AG08395 (cell line): Measurements from ENCODE around the gene TNNT2.

Source experiments
- DNase-seq: peaks from one replicate; pipeline ENCODE4 v3.0.0; 2012; ENCODE audit warnings: mixed read lengths, low spot score

The TNNT2 gene

DNA sequence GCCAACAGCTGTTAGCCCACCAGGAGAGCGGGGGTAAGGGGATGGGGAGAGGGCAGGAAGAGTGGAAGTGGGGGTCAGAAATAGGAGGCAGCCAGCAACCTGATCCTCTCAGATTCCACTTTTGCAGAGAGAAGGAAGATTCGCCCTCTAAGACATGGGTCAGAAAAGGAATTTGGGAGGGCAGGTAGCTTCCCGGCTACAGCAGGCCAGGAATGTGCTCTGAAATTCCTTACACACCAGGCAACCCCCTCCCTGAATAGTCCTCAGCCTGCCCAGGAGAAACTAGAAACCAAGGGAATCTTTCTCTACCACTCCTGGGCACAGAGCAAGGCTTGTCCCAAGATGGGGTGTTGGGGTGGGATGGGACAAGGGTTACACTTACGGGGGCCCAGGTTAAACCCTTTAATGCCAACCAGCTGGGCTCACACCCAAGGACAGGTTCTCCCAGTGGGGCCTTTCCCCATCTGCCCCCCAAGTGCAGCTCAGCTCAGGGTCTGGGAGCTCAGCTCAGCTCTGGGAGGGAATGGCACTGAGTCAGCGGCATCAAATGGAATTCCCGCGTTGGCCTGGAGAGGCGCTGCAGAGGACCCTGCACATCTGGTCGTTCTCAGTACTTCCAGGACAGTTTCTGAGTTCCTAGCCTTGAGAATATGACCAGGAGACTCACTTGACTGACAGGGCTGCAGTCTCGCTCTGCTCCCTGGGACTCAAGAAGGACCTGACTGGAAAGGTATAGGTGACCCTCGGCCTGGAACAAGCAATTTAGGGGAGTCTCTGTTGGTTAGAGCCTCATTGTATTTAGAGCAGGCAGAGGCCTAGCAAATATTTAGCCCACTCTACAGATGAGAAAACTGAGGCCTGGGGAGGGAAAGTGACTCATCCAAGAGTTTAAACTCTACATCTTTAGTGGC lies 761 bp downstream of the TNNT2 start:
- peak; percentile 62 for DNase-seq

DNA sequence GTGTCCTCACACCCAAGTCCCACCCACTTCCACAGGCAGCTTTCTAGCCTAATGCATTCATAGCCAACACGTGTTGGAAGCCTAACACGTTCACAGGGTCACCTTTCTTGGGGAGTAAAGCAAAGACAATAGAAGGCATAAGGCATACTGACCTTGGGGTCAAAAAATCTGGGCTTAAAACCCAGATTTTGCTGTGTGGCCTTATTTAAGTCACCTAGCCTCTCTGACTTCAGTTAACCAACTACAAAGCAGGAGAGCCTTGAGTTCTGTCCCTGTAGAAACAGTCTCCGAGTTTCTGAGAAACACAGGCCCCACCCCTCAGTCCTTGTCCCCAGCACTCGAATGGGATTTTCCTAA lies 1.4 kb downstream of the TNNT2 start:
- DNase-seq = no peak

DNA sequence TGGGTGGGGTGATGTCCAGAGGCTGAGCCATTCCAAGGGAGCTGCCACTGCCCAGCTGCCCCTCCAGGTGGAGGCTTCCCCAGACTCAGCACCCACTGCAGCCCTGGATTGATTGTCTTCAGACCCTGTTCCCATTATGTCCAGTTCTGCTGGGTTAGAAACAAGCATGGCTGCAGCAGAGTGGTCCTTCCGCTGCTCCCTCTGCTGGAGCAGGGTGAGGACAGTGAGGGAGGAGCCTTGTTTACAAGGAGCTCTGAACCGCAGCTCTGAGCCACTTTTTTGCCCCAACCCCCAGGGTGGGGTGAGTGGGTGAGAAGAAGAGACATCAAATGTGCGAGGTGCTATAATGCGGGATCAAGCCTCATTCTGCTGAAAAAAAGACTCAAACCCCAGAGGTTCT lies 2.3 kb downstream of the TNNT2 start:
- no peak for DNase-seq

DNA sequence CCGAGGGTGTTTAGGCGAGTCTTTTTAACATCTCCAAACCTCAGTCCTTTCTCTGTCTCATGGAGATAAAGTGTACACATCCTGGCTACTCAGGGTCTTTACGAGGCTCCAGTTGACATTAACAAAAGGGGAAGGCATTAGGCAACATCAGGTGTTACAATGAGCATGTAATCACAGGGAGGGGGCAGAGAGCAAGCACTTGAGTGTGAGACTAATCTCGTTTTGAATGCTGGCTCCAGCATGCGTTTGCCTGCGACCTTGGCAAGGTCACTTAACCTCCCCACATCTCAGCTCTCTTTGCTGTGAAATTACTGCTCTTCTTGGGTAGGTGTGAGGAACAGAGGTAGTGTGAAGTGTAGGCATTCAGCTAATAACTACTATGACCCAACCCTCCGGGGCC lies 3.1 kb downstream of the TNNT2 start:
- DNase-seq = no peak

DNA sequence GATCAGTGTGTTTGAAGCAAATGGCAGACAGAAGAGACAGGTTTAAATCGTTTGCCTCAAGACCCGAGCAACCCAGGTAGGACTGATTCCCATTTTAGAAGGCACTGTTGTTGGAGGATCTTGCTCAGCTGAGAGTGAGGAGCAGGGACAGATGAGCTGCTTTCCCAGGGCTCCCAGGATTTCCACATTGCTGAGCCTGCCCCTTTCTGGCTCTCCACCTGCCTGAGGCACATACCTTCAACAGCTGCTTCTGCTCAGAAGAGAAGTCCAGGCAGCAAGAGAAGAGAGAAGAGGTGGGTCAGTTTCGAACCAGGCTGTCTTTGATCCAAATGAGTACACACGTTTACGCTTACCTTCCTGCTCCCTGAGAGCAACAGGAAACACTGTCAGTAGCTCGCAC lies 5.7 kb downstream of the TNNT2 start:
- no peak for DNase-seq

DNA sequence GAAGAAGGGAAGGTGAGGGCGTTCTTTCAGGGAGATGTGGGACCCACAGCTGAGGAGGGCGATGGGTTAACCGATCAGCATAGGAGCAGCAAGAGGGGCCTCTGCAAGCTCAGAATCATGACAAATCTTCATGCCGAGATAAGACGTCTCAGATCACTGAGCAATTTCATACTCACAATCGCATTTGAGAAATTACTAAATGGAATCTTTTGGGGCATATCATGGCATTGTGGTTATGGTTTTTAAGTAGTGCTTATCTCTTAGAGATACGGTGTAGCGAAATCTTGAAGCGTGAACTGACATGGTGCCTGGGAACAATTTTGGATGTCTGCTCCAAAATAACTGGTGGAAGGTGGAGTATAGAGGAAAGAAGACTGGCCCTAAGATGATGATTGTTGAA lies 6.2 kb downstream of the TNNT2 start:
- no peak for DNase-seq

DNA sequence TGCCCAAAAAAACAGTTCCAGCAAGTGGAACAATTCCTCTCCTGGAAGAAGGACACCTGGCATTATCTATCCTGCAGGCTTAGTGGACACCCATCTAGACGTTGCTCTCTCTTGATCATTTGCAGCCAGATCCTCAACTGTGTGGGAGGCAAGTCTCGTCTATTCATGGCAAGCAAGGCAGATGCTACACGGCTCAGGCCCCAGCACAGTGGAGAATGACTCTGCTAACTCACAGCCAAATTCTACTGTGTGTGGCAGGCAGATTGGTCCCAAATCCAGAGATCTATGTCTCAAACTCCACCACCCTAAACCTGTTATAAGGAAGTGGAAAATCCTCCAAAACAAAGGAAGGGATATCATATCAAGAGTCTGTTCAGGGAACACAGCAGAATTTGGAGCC lies 7.0 kb downstream of the TNNT2 start:
- no peak for DNase-seq

DNA sequence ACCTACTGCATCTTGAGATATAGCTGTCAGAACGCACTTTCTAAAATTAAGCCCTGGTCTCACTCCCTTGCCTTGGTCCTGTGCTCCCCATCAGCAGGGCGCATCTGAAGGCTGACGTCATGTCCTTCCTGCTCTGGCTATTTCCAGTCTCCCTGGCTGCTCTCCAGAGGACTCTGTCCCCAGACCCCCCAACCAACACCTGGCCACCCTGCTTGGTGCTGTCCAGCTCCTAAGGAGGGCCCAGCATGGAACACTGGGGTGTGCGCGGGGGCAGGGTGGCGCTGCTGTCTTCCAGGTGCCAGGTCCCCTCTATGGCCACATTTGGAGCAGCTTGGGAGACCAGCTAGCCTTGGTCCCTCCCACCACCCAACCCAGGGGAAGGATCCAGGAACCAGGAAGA lies 8.3 kb downstream of the TNNT2 start:
- no peak for DNase-seq

DNA sequence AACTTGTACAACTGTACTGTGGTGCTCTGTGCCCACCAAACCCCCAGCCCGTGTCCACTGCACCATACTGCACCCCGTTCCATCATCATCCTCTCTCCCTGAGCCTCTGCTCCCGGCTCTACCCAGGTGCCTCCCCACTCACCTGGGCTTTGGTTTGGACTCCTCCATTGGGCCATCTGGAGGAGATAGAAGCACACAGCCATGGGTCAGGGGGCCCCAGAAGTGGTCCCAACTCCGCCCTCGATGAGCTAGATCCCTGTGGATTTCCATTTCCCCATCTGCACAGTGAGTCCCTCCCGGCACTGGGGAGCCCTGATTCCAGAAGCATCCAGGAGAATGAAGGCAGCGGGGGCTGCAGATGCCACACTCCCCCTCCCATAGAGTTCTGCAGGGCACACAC lies 10.8 kb downstream of the TNNT2 start:
- DNase-seq = no peak

DNA sequence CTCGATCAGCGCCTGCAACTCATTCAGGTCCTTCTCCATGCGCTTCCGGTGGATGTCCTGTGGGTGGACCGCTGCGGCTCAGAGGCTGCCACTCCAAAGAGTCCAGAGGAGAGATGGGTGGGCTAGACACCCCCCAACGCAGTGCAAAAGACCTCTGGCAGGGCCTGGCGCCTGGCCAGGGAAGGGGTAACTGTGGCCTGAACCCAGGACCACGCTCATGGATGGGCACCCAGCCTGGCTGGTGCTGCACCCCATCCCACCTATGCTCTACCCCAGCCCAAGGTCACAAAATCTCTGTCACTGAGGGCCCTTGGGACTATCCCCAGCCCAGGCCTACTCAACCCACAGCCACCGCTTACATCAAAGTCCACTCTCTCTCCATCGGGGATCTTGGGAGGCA lies 12.2 kb downstream of the TNNT2 start:
- DNase-seq = no peak

DNA sequence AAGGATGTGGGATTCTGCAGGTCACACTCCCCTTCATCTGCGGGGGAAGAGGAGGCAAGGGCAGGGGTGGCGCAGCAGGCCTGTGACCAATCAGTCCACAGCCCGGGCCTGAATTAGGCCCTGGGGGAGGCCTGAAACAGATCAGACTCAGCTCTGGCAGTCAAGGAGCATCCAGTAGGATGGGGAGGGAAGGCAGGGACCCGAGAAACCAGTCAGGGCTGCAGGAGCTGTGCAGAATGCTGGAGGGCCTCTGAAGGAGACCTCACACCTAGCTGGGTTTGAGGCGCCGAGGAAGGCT lies 12.7 kb downstream of the TNNT2 start:
- DNase-seq = no peak

DNA sequence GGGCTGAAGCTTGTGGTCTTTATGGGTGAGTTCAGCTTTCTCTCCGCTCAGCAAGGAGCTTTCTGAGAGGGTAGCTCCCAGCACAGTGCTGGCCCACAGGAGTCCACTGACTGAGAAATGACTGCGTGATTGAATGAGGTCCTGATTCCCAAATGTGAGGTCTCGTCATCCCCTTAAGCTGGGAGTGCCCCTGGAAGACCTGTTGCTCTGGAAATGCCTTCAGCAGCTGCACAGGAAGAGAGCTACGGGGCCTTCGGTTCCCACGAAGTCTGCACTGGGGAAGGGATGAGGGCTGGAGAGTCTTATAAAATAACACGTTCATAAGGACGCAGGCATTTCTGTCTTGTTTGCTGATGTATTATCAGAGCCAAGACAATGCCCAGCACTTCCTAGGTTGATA lies 14.0 kb downstream of the TNNT2 start:
- DNase-seq = no peak

DNA sequence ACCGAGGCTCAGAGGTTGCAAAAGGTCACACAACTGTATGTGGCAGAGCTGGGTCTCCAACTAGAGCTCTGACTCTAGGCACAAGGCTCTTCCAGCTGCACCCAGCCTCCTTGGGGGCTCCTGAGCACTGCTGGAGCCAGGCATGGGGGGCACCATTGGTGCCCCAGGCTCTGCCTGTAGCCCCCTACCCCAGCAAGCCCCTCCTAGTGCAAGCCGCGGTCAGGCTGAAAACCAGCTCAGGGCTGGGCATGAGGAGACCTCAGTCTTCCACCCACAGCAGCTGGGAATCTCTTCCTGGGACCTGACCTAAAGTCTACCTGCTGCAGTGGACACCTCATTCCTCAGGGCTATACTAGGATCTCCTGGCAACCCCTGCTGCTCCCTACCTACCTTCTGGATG lies 14.6 kb downstream of the TNNT2 start:
- DNase-seq = no peak

DNA sequence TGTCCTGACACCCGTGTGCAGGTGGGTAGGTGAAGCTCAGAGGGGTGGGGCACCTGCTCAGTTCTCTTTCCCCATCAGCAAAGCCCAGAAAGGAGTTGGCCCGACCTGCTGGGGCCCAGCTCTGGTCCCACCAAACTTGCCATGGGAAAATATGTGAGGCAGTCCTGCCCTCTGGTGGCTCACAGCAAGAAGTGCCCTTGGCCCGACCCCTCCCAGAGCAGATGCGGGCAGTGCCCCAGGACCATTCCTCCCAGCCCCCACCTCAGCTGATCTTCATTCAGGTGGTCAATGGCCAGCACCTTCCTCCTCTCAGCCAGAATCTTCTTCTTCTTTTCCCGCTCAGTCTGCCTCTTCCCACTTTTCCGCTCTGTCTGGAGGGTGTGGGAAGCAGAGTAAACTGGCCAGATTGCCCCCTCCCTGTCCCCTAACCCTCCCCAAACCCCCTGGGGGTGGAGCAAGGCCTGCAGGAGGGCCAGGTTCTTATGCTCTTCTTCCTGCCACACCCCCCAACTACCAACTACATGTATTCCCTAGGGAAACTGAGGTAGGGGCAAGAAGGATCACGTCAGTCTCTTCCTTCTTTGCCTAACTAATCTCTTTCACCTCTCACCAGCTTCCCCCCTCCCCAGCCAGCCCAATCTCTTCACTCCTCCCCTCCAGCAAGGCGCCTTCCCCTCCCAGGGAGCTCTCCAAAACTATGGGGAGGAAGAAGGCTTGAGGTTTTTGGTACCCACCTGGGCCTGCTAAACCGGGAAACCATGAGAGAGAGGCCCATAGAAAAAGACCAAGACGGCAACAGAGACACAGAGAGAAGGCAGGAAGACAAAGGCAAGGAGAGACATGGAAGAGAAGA lies 15.6 kb downstream of the TNNT2 start:
- peak; percentile 86 for DNase-seq

DNA sequence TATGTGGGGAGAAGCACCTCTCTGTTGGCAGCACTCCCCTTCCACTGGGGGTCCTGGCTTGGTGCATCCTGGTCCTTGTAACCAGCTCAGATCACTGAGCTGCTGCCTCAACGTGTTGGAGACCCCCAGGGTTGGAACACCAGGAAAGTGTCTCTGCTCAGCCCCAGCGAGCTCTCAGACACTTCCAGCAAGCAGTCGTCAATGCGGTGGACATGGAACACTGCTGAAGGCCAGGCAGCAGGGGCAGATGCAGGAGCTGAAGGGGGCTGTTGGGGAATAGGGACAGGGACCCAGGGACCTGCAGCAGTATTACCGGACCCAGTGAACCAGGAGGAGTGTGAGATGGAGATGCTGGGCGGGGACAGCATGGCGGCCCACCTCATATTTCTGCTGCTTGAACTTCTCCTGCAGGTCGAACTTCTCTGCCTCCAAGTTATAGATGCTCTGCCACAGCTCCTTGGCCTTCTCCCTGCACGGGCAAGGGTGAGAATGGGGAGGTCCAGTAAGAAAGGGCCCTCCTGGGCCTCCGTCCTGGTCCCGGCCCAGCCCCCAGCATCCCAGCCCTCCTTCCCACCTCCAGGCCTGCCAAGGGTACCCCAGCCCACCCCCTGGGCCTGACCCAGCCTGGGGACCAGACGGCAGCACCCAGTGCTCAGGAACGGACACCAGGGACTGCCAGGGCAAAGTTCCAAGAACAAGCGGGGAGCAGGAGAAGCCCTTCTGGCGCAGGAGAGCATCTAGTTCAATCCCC lies 16.4 kb downstream of the TNNT2 start:
- DNase-seq = no peak

DNA sequence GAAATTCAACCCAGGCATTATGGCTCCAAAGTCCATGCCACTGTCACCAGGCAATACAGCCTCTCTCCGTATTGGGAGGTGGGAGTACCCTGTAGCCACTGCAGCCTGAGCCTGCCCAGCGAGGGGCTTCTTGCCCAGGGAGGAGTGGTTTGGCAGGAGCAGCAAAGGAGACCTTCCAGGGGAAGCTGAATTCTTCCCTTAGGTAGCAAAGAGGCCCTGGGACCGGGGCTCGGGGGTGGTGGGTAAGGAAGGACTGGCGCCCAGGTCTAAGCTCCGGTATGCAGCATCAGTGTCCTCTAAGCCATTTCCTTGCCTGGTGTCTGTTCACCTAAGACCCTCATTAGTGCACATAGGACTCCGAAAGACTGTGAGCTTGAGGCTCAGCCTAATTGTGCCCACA lies 17.0 kb downstream of the TNNT2 start:
- no peak for DNase-seq

DNA sequence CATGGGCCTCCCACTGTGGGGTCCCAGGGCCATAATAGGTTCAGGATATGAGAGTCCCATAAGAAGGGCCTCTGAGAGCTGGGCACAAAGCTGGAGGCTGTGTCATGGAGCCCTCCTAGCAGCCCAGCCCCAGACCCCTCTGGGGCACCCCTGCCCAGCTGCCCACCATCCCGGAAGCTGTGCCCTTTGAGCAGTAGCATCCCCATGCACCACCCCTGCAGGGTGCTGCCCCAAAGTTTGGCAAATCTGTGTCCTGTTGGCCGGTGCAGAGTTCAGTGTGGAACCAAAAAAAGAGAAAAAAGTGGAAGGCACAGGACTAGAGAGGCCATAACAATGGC lies 17.6 kb downstream of the TNNT2 start:
- DNase-seq = no peak

DNA sequence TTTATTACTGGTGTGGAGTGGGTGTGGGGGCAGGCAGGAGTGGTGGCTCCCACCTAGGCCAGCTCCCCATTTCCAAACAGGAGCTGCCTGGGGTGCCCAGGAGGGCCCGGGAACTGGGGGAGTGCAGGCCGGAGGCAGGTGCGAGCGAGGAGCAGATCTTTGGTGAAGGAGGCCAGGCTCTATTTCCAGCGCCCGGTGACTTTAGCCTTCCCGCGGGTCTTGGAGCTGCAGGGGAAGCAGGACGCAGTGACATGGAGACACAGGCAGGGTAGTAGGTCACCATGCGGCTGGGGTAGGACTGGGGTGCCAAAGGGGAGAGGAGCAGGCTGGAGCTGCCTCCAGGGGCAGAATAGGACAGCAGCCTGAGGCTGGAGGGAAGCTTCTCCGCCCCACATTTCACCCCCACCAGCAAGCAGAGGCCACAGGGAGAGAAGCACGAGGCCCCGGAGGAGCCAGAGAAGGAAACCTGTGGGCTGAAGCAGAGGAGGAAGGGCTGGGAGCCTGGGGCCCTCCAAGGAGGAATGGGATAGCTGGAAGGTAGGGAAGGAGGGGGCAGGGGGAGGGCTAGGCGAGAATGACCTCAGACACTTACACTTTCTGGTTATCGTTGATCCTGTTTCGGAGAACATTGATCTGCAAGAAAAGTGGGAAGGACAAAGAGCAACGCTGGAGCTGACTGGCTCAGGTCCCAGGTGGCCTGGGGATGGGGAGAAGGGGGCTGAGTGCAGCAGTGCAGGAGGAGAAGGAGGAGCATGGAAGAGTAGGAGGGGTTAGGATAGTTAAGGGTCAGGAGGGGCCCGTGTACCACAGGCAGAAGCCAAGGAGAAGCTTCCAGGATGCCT lies 18.2 kb downstream of the TNNT2 start:
- DNase-seq = no peak

DNA sequence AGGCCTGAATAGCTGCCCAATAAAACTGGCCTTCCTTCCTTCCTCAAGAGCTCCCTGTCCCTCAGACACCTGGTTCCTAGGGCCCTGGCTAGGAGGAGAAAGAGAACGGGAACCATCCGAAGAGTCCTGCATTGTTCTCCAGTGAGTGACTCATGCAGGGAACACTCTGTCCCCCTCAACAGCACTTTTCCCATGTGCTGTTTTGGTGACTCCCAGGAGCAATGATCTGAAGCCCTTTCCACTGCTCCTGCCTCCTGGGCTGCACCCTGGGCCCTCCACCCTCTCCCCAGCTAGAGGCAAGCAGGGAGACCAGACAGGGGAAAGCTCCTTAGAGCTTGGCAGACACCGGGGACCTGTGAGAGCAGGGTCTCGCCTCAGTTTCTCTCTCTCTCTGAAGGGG lies 18.9 kb downstream of the TNNT2 start:
- DNase-seq = no peak

DNA sequence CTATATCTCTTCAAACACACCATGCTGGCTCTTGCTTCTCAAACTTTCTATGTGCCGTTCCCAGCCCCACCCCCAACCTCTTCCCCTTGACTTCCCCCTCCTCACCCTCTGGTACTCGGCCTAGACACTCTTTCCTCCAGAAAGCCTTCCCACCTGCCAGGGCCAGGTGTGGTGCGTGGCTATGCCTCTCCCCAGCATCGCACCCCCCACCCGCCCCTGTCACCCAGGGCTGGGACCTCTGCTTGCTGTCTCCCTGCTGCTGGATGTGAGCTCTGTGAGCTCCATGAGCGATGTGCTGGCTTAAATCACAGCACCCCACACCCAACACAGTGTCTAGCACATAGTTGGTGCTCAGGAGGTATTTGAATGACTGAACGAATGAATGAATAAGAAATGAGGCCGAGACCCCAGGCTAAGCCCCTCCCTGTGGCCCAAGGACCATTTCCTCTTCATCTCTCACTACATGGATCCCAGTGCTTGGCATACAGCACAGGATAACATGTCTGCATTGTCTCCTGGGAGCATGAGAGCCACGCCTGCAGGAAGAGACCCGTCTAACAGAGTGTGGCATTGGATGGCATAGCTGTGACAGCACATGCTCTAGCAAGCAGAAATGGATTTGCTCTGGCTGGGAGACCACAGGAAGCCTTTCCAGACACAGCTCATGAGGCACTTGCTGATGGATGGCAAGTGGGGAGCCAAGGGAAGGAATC lies 19.7 kb downstream of the TNNT2 start:
- DNase-seq = no peak

DNA sequence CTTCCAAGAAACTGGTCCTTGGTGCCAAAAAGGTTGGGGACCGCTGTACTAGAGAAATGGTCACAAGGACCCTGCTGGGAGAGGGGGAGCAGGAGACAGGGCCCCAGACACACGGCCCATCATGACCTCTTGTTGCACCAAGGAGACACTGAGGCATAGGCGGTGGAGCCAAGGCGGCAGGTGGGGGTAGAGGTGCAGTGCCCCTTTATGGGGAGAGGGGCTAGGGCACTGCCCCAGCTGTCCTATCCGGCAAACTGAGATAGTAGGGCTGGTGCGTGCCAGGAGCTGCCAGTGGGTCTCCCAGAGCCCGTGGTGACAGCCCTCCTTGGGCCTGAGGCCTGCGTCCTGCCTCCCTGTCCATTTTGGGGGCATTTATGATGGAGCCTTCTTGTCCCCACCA lies 20.3 kb downstream of the TNNT2 start:
- DNase-seq = no peak
